HCT116 (cell line): Measurements from ENCODE around the gene TAF4.

ENCODE experiments used
- CEBPB ChIP-seq: IDR thresholded peaks from 2 replicates; pipeline ENCODE4 v1.6.1; 2012; ENCODE audit warnings: low read depth
- CTCF ChIP-seq, 3 experiments: fragments of 200-600 bp in 1 of 3; sonication (generic) in 1 of 3; IDR thresholded peaks in 2 of 3; conservative IDR thresholded peaks in 1 of 3; 2 replicates each; pipeline ENCODE4 v1.5.1; 2012 to 2017; ENCODE audit warnings: low read depth in 2 of 3, low read length in 2 of 3, antibody characterized with exemption in 1 of 3, borderline replicate concordance in 1 of 3, control low read depth in 1 of 3, mild to moderate bottlenecking in 1 of 3, mixed read lengths in 1 of 3, mixed run types in 1 of 3, moderate library complexity in 1 of 3; ENCODE audit not compliant: insufficient read depth in 1 of 3
- EZH2 ChIP-seq: fragments of 200-600 bp; sonication (generic); IDR thresholded peaks from 2 replicates; pipeline ENCODE4 v1.6.1; 2017; ENCODE audit warnings: antibody characterized with exemption, mixed run types
- EZH2phosphoT487 ChIP-seq: fragments of 200-600 bp; IDR thresholded peaks from 2 replicates; pipeline ENCODE4 v1.6.1; 2018; ENCODE audit warnings: antibody characterized with exemption, borderline replicate concordance
- MAX ChIP-seq: IDR thresholded peaks from 2 replicates; pipeline ENCODE4 v1.6.1; 2012
- POLR2A ChIP-seq: IDR thresholded peaks from 2 replicates; pipeline ENCODE4 v1.7.0; 2011; ENCODE audit warnings: borderline replicate concordance; ENCODE audit not compliant: insufficient read depth, insufficient read length; ENCODE audit errors: extremely low read depth
- POLR2AphosphoS5 ChIP-seq: IDR thresholded peaks from 2 replicates; pipeline ENCODE4 v1.6.1; 2011; ENCODE audit warnings: mild to moderate bottlenecking, low read depth, low read length, moderate library complexity
- SP1 ChIP-seq: IDR thresholded peaks from 2 replicates; pipeline ENCODE4 v1.6.1; 2012; ENCODE audit warnings: low read depth
- SRF ChIP-seq: IDR thresholded peaks from 2 replicates; pipeline ENCODE4 v1.6.1; 2012; ENCODE audit warnings: low read depth

- no peak for TF ChIP-seq CTCF (IDR thresholded peaks at IDR 0.05 in 2 of 3, conservative IDR thresholded peaks at IDR 0.05 in 1 of 3; ENCODE audit: borderline replicate concordance in 1 of 3, insufficient read depth in 1 of 3, low read depth in 2 of 3, low read length in 2 of 3)
- no peak for TF ChIP-seq EZH2phosphoT487
- TF ChIP-seq CEBPB: no peak
- no peak for TF ChIP-seq EZH2
- TF ChIP-seq POLR2A: no peak
- no peak for TF ChIP-seq MAX
- no peak for TF ChIP-seq SRF
- TF ChIP-seq POLR2AphosphoS5: no peak
- no peak for TF ChIP-seq SP1
Measured at GRCh38 chr20:62097881-62098407, 32.3 kb upstream of the TAF4 start.
